GM18499 (cell line): Measurements from ENCODE around the gene ZNF597.

Experiments
- ATAC-seq: cut with Tn5 transposase; IDR thresholded peaks from one replicate; pipeline ENCODE4 v1.9.1; 2021; ENCODE audit warnings: moderate number of reproducible peaks; ENCODE audit not compliant: insufficient read depth, unreplicated experiment

The ZNF597 gene

GRCh38 chr16:3458278-3458851 lies 15.1 kb upstream of the ZNF597 start:
- no peak for ATAC-seq

GRCh38 chr16:3457434-3458252 lies 14.3 kb upstream of the ZNF597 start:
- peak; percentile 55 for ATAC-seq

GRCh38 chr16:3454631-3455147 lies 11.4 kb upstream of the ZNF597 start:
- ATAC-seq: no peak

- ATAC-seq: no peak
Observed at GRCh38 chr16:3454093-3454492, 10.8 kb upstream of the ZNF597 start.

GRCh38 chr16:3444032-3444388 lies 706 bp upstream of the ZNF597 start:
- ATAC-seq: no peak

GRCh38 chr16:3439637-3440036 lies 3.7 kb downstream of the ZNF597 start:
- no peak for ATAC-seq

GRCh38 chr16:3434373-3434772 lies 8.9 kb downstream of the ZNF597 start:
- no peak for ATAC-seq

- ATAC-seq: no peak
Observed at GRCh38 chr16:3431779-3432219, 11.5 kb downstream of the ZNF597 start.

GRCh38 chr16:3413730-3414379 lies 29.4 kb downstream of the ZNF597 start:
- ATAC-seq: no peak

GRCh38 chr16:3408561-3409197 lies 34.6 kb downstream of the ZNF597 start:
- ATAC-seq: no peak

GRCh38 chr16:3401719-3402397 lies 41.4 kb downstream of the ZNF597 start:
- ATAC-seq: no peak

GRCh38 chr16:3400779-3401688 lies 42.3 kb downstream of the ZNF597 start, which contains the start of the genes ZNF174 and ZSCAN32:
ZNF174 (plus strand) TSS chr16:3401215; CDS start chr16:3402005, 790 bp downstream.
ZSCAN32 (minus strand) TSS chr16:3401004; CDS start chr16:3397557, 3,447 bp downstream.
- ATAC-seq: peak; percentile 83

- no peak for ATAC-seq
Observed at GRCh38 chr16:3400446-3400778, 42.9 kb downstream of the ZNF597 start.

- ATAC-seq: no peak
Observed at GRCh38 chr16:3389663-3390338, 53.5 kb downstream of the ZNF597 start.

- no peak for ATAC-seq
Observed at GRCh38 chr16:3388325-3388724, 55.0 kb downstream of the ZNF597 start.

GRCh38 chr16:3383045-3383448 lies 60.3 kb downstream of the ZNF597 start:
- ATAC-seq: no peak
